Fibroblast of pulmonary artery (primary cell): Measurements from ENCODE around the gene KCNJ2.

Source experiments
- DNase-seq: peaks from one replicate; pipeline ENCODE4 v3.0.0-alpha.2; 2010; ENCODE audit warnings: low read depth
- H3K4me3 ChIP-seq: replicated peaks from 2 replicates; pipeline ENCODE4 v1.5.1; 2011; ENCODE audit warnings: low read depth, mild to moderate bottlenecking, control low read depth, low read length, moderate library complexity
- CTCF ChIP-seq: IDR thresholded peaks from 2 replicates; pipeline ENCODE4 v1.5.1; 2011; ENCODE audit warnings: mild to moderate bottlenecking, control low read depth, low read length, inconsistent platforms; ENCODE audit errors: missing control alignments

KCNJ2 gene

GRCh38 chr17:70206361-70207010 lies 37.2 kb downstream of the KCNJ2 start:
- H3K4me3 ChIP-seq: no peak overlapping the region
- no peak for DNase-seq
- no peak for TF ChIP-seq CTCF

DNA sequence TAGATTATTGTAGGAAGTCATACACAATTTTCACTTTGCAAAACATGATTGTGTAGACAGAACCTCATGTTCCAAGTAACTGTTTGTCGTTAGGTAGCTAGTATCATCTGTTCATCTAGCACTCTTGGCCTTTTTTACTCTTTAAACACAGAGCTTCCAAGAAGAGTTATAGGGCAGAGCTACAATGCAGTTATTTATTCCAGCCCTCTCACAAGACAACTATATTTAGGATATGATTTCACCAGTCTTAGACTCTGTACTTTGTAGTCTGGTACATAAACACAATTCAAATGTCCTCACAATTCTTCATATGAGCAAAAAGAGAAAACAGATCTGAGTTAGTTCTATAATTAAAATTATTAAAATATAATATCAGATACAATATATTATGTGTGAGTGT lies 37.9 kb downstream of the KCNJ2 start:
- H3K4me3 ChIP-seq: no peak overlapping the region
- TF ChIP-seq CTCF: no peak
- DNase-seq: no peak

- DNase-seq: no peak
- no peak overlapping the region for H3K4me3 ChIP-seq
- no peak for TF ChIP-seq CTCF
These were observed 38.9 kb downstream of the KCNJ2 start for GRCh38 chr17:70208080-70208794.

DNA sequence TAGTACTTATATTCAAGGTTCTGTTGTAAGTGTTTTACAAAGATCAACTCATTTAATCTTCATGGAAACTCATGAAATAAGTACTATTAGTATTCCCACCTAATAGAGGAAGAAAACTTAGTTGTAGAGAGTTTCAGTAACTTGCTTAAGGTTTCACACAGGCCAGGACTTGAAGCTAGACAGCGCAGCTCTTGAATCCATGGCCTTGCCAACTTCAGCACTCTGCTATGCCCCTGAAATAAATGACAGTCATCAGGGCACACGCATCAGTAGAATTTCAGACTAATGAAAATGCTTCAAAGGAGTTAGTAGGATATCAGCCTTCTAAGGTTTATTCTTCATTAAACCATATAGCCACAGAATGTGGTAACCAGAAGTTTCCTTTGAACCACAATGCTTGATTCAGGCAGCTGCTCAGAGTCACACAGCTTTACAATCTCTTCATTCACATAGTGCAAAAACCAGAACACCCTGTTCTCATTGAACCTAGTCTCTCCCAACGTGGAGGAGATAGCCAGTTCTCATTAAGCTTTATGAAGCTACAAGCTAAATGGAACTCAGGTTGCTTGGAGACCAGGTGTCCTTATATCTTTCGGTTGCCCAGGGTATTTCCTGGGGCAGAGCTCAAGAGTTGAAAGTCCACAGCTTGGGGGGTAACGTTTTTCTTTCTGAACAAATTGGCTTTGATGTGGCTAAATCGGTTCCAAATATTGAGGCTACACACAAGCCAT lies 39.7 kb downstream of the KCNJ2 start:
- no peak for DNase-seq
- no peak for TF ChIP-seq CTCF
- H3K4me3 ChIP-seq: no peak overlapping the region

DNA sequence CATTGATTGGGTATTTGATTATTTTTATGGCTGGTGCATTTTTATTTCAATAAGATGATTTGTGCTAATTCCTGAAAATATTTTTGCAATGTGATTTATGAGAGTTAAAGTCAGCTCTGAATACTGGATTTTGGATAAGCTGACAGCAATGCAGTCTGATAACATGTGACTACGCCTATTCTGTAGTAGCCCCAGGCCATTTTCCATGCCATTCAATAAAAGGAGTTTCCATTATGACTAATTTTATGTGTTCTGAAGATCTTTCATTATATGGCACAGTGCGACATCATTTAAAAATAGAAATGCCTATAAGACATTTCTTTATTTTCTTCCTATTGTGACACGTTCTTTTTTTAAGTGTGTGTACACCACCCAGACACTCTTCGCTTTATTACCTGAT lies 46.3 kb downstream of the KCNJ2 start:
- DNase-seq: no peak
- no peak overlapping the region for H3K4me3 ChIP-seq
- no peak for TF ChIP-seq CTCF

DNA sequence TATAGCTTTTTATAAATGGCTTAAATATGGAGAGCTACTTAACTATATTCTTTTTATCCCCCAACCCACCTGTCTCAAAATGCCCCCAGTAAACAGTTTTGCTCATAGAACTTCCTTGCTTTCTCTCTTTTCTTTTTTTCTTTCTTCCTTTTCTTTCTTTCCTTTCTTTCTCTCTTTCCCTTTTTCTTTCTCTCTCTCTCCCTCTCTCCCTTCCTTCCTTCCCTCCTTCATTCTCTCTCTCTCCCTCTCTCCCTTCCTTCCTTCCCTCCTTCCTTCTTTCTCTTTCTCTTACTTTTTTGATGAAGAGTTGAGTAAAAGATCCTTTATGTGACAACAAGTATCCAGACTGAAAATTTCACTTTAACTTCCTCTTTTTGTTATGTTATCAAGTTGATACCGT lies 48.2 kb downstream of the KCNJ2 start:
- DNase-seq: no peak
- TF ChIP-seq CTCF: no peak

More for the DNA sequence above, 48.2 kb downstream of the KCNJ2 start:
- no peak overlapping the region for H3K4me3 ChIP-seq
